T47D (cell line): ENCODE data around the gene GOLGA8B.
"Not testable (repeated sequence)": the region's sequence is repeated elsewhere in the genome, so short reads cannot be mapped to it uniquely, and the experiment has no call there.

Experiments
- DNase-seq, 2 experiments: peaks; one replicate each; pipeline versions ENCODE4 v3.0.0 to v3.0.0-alpha.2; 2011 to 2012; ENCODE audit warnings: low read depth in 1 of 2, low spot score in 1 of 2
- JUND ChIP-seq: IDR thresholded peaks from 2 replicates; pipeline ENCODE4 v1.6.1; 2012; ENCODE audit warnings: low read depth
- in situ Hi-C: cut with HindIII; loops from 2 replicates; pipeline ENCODE4 v1.10.0; 2016; ENCODE audit warnings: low sequenced_read_pairs, low pct_unique_long_range_greater_than_20kb

Gene GOLGA8B

GRCh38 chr15:34583399-34584329, at the start of gene GOLGA8B:
GOLGA8B (minus strand) TSS chr15:34583651; CDS start chr15:34535912, 47,739 bp downstream.
- TF ChIP-seq JUND: no peak
- DNase-seq: peak; percentile 73 to 95
- in situ Hi-C loops: no loop called here

GRCh38 chr15:34633165-34633564, 49.7 kb upstream of the GOLGA8B start:
- DNase-seq, in situ Hi-C loops: not testable (repeated sequence)

GRCh38 chr15:34628577-34629152, 45.2 kb upstream of the GOLGA8B start:
- in situ Hi-C loops: no loop called here
- no peak for DNase-seq
- no peak for TF ChIP-seq JUND

GRCh38 chr15:34625007-34625406, 41.6 kb upstream of the GOLGA8B start:
- in situ Hi-C loops: no loop called here
- DNase-seq: no peak
- TF ChIP-seq JUND: no peak

GRCh38 chr15:34621675-34622074, 38.2 kb upstream of the GOLGA8B start:
- TF ChIP-seq JUND: no peak
- DNase-seq: peak; percentile 9 to 59
- in situ Hi-C loops: no loop called here

- DNase-seq: no peak
Observed at GRCh38 chr15:34620814-34621213, 37.4 kb upstream of the GOLGA8B start.

GRCh38 chr15:34620142-34620541, 36.7 kb upstream of the GOLGA8B start:
- DNase-seq: no peak
- in situ Hi-C loops: no loop called here
- no peak for TF ChIP-seq JUND

More at GRCh38 chr15:34620814-34621213, 37.4 kb upstream of the GOLGA8B start:
- no peak for TF ChIP-seq JUND
- in situ Hi-C loops: no loop called here

- no peak for DNase-seq
- TF ChIP-seq JUND: no peak
- in situ Hi-C loops: no loop called here
Observed at GRCh38 chr15:34619151-34619550, 35.7 kb upstream of the GOLGA8B start.

- in situ Hi-C loops: no loop called here
- DNase-seq: no peak
- no peak for TF ChIP-seq JUND
Observed at GRCh38 chr15:34618073-34618472, 34.6 kb upstream of the GOLGA8B start.

- TF ChIP-seq JUND: no peak
- in situ Hi-C loops: no loop called here
- peak in 1 of 2 experiments; percentile 58 for DNase-seq
Observed at GRCh38 chr15:34616613-34617012, 33.2 kb upstream of the GOLGA8B start.

- no peak for DNase-seq
- TF ChIP-seq JUND: no peak
- in situ Hi-C loops: no loop called here
Observed at GRCh38 chr15:34613997-34614396, 30.5 kb upstream of the GOLGA8B start.

GRCh38 chr15:34613301-34613700, 29.9 kb upstream of the GOLGA8B start:
- in situ Hi-C loops: no loop called here
- no peak for DNase-seq
- TF ChIP-seq JUND: no peak

GRCh38 chr15:34610354-34610753, 26.9 kb upstream of the GOLGA8B start:
- no peak for TF ChIP-seq JUND
- DNase-seq: peak in 1 of 2 experiments; percentile 2
- in situ Hi-C loops: no loop called here
